NCI-H2196 (cell line): ENCODE results near the gene PIAS4.

Experiments
- DNase-seq: peaks from one replicate; lab custom pipeline; 2025; ENCODE audit not compliant: unreplicated experiment; lab: John Stamatoyannopoulos, UW

The PIAS4 gene

GRCh38 chr19:4058693-4059452, 51.3 kb downstream of the PIAS4 start:
- DNase-seq: no peak

- DNase-seq: no peak
Measured at GRCh38 chr19:4059453-4059871, 51.9 kb downstream of the PIAS4 start.

- DNase-seq: no peak
Measured at GRCh38 chr19:4059891-4060620, 52.5 kb downstream of the PIAS4 start.

GRCh38 chr19:4060621-4061177, 53.2 kb downstream of the PIAS4 start:
- no peak for DNase-seq

GRCh38 chr19:4061178-4061682, 53.7 kb downstream of the PIAS4 start:
- peak; percentile 75 for DNase-seq

GRCh38 chr19:4061683-4062418, 54.3 kb downstream of the PIAS4 start:
- DNase-seq: peak; percentile 90

DNA sequence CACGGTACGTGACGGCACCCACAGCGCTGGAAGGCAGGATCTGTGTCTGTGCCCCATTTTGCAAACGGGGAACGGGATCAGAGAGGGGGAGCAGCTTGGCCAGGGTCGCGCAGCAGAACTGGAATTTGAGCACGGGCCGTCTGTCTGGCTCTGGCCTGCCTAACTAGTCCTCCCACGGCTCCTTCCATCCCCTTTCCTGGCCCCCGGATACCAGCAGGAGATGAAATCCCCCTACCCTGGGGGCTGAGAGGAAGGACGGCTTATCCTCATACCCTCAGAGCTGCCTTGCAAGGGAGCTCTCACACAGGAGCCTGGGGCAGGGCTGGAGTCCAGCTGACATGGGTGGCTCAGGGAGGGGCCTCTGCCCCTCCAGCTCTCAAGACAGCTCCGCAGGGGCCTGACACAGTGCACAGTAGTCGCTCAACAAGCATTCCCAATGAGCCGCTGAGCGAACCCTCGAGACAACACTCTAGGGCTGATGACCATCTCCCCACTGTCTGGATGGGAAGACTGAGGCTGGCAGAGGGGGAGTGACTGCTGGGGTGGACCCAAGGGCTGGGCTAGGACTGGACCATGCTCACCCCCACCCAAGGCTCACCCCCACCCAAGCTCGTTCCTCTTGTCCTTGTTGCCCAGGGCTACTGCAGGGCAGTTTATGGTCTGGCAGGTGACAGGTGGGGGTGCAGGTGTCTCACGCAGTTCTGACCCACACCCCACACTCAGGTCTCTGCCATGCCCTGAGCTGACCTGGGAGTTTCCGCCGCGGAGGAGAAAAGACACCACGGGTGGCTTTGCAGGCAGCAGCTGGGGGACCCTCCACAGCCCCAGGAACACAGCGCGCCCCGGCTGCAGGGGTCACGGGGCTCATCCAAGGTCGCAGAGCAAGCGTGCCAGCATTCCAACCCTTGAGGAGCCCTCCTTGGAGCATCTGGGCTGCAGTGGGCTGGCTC, 55.2 kb downstream of the PIAS4 start:
- no peak for DNase-seq

- no peak for DNase-seq
Measured at GRCh38 chr19:4063369-4064148, 56.0 kb downstream of the PIAS4 start.

DNA sequence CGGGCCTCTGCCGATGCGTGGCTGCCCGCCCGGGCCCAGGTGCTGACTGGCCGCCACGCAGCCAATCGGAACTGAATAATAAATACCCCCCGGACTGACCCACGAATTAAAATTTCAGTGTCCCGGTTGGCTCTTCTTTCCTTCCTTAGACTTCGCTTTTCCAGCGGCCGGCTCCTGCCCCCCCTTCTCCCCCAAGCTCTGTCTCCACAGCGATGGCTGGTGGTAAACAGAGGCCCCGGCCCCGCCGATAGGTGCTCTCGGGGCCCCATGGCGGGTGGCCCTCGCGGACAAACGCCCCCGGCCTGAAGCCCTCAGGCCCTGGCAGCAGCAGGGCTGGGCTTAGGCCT, 56.6 kb downstream of the PIAS4 start:
- no peak for DNase-seq

DNA sequence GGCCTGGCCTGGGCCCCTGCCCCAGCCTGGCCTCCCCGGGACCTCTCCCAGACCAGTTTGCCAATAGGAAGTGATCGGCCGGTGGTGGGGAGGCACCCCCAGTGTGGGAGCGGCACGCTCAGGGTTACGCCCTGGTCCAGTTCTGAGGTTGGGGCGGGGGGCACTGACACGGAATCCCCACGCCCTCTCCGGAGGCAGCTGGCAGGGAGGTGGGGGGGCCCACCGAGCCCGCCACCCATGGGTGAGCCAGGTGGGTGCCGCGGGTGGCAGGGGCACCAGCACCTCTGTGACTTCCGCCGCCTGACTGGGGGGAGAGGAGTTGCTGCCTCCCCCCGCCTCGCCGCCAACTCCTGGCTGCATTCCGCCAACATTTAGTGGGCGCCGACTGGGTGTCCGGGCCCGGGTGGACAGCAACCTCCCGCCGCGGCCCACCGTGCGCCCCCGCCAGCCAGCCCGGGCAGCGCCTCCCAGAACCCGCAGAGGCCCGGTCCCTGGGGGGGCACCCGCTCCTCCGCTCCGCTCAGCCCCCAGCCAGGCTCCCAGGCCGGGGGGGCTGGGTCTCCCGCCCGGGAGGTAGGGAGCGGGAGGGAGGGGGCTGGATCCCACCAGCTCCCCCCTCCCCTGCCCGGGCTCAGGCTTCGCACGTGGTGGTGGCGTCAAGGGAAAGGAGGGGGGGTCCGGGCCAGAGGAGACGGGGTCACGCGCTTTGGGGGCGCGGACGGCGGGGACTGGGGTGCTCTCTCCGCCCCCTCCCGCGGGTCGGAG, 57.1 kb downstream of the PIAS4 start:
- DNase-seq: peak; percentile 15

DNA sequence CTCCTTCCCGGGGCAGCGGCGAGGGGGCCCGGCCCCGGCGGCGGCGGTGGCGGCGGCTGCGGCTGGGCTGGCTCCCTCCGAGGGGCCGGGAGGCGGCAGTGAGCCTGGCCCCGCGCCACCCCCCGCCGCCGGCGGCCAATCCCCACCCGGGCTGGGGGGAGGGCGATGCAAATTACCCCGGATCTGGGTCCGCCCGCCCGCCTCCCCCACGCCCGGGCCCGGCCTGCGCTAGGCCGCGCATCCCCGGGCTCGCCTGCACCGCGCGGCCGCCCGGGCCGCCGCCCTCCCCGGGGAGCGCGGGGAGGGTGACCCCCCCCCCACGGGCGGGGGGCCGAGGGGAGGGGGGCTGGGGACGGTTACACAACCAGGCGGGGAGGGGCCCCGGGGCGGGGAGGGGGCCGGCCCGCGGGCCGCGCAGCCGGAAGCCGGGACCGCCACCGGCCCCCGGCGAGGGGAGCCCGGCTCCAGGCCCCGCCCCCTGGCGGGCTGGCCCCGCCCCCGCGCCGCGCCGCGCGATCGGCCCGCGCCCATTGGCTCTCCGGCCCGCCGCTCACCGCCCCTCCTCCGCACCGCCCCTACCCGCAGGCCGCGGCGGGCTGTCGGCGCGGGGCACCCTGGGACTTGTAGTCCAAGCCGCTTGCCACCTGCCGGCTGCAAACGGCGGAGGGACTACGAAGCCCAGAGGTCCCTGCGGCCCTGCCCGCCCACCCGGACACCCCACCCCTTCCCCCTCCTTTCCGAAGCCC, 58.1 kb downstream of the PIAS4 start:
- peak; percentile 97 for DNase-seq

- no peak for DNase-seq
Measured at GRCh38 chr19:4066176-4066606, 58.7 kb downstream of the PIAS4 start.

DNA sequence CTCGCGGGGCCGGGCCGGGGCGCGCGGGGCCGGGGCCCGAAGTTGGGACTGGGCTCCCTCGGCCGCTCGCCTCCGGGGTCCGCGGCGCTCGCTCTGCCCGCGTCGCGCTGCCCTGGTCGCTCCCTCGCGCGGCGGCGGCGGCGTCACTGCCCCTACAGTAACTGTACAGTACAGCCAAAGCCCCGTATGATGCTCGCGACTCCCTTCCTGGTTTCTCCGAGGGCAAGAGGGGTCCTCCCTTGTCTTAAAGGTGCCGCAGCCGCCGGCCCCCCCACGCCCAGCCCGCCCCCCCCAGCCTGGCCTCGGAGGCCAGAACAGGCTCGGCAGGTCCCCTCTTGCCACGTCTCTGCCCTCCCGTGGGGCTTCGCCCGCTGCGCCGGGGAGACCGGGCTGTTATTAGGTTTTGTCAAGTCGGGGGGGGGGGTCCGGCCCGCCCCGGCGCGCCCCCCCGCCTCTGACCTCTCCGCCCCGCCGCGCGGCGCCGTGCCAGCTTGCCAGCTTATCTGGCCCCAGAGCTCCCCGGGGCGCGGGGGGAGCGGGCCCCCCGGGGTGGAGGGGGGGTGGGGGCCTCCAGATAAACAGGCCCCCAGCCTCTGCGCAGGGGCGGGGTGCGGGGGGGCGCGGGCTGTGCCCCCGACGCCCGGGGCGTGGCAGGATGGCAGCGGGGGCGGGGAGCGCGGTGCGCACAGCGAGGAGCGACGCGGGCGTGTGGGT, 59.3 kb downstream of the PIAS4 start, which contains the start of gene ZBTB7A:
Gene ZBTB7A, minus strand, starts transcription at position 218 of the 714 bp plus-strand sequence. CDS start 11,667 bp downstream, outside the sequence.
- peak; percentile 63 for DNase-seq

DNA sequence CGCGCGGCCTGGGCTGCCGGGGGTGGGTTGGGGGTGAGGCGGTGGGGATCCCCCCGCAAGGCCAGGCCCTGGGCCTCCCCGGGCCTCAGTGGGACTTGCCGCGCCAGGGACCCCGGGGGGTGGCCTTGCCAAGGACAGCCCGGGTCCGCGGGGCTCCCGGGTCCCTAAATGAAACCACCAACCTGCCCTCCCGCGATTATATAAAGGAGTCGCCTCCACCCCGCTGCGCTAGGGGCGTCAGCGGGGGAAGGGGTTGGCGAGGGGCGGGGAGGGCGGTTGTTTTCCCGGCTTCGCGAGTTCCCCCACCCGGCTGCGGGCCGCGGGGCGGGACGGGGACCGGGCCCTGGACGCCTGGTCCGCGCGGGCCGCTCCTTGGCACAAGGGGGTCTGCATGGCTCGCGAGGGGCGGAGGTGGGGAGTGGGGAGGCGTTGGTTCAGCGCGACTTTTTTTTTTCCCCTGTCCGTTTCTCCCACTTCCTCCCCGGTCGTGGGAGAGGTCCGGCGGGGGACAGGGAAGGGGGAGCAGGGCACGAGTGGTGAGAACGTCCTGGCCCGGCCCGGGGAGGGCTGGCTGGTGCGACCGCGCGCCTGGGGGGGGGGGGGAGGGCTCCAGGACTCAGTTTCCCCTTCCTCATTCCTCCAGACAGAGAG, 60.0 kb downstream of the PIAS4 start:
- DNase-seq: no peak

DNA sequence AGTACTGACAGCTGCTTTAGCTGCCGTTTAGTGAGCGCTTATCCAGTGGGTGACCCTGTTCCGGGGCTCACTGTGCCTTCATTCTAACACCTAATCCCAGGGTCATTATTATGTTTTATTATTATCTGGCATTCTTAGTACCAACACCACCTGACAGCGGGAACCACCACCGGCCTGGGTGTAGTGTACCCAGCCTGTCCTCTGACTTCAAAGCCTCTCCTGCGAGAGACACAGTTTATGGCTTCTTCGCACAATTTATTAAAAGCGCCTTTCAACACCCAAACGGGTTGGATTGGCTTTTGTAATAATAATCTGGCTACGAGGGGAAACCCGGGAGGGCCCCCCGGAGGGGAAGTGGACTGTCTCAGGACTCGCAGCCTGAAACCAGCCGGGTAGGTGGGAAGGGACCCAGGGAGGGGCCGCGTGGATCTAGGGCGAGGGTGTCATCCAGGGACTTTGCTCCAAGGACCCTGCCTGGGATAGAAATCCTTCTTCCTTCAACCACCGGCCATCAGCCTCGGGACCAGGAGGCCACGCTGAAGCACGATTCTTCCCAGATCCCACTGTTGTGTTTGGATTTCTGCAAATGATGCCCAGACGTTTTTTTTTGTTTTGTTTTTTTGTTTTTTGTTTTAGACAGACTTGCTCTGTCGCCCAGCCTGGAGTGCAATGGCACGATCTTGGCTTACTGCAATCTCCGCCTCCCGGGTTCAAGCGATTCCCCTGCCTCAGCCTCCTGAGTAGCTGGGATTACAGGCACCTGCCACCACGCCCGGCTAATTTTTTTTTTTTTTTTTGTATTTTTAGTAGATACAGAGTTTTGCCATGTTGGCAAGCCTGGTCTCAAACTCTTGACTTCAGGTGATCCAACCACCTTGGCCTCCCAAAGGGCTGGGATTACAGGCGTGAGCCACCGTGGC, 60.8 kb downstream of the PIAS4 start:
- no peak for DNase-seq
